ENCODE data around the gene RO60.
"Not testable (repeated sequence)": the region's sequence is repeated elsewhere in the genome, so short reads cannot be mapped to it uniquely, and the experiment has no call there.

DNA sequence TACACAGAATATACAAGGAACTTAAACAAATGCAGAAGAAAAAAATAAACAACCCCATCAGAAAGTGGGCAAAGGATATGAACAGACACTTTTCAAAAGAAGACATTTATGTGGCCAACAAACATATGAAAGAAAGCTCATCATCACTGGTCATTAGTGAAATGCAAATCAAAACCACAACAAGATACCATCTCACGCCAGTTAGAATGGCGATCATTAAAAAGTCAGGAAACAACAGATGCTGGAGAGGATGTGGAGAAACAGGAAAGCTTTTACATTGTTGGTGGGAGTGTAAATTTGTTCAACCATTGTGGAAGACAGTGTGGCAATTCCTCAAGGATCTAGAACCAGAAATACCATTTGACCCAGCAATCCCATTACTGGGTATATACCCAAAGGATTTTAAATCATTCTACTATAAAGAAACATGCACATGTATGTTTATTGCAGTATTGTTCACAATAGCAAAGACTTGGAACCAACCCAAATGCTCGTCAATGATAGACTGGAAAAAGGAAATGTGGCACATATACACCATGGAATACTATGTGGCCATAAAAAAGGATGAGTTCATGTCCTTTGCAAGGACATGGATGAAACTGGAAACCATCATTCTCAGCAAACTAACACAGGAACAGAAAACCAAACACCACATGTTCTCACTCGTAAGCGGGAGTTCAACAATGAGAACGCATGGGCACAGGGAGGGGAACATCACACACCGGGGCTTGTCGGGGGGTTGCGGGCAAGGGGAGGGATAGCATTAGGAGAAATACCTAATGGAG, 26.6 kb upstream of the RO60 start:
- TF ChIP-seq, protein P1, sequence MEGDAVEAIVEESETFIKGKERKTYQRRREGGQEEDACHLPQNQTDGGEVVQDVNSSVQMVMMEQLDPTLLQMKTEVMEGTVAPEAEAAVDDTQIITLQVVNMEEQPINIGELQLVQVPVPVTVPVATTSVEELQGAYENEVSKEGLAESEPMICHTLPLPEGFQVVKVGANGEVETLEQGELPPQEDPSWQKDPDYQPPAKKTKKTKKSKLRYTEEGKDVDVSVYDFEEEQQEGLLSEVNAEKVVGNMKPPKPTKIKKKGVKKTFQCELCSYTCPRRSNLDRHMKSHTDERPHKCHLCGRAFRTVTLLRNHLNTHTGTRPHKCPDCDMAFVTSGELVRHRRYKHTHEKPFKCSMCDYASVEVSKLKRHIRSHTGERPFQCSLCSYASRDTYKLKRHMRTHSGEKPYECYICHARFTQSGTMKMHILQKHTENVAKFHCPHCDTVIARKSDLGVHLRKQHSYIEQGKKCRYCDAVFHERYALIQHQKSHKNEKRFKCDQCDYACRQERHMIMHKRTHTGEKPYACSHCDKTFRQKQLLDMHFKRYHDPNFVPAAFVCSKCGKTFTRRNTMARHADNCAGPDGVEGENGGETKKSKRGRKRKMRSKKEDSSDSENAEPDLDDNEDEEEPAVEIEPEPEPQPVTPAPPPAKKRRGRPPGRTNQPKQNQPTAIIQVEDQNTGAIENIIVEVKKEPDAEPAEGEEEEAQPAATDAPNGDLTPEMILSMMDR (IDR thresholded peaks at IDR 0.05): not testable (repeated sequence)
- not testable (repeated sequence) for TF ChIP-seq POLR2AphosphoS5 (IDR thresholded peaks at IDR 0.05; ENCODE audit: insufficient read depth in 1 of 2, low read depth in 1 of 2); POLR2A (IDR thresholded peaks at IDR 0.05)
